ENCODE measurements around the gene SLC25A46. TPM values are rescaled to one million over a fixed set of nuclear protein-coding genes. Genes with fewer than 3 reads are reported as not detected.
A peak's percentile ranks its signal among the peaks of the same experiment; 100 is the strongest.
"Not testable (repeated sequence)": the region's sequence is repeated elsewhere in the genome, so short reads cannot be mapped to it uniquely, and the experiment has no call there.

SLC25A46 gene
- total and polyA plus RNA-seq, 2 donors = 29.6 to 114 TPM

DNA sequence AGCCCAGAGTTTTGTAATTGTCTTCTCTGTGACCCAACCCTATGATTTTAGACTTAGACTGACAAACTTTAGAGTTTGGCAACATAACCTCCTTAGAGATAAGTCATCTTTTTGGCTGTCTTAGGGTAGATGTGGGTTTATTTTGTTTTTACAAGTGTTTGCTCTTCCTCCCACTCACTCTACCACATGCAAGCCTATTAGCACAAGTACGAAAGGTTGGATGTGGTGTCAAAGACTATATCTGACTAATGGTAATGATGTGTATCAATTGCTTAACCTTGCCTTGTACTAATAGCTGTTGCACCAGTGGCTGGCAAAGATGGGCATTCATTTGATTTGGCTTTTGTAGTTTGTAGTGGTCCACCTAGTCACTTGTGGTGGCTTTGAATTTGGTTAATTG, 46.5 kb downstream of the SLC25A46 start:
- no peak overlapping the region for H3K4me3 ChIP-seq (ENCODE audit: low read depth, low read length)
- no peak for DNase-seq (ENCODE audit: extremely low spot score)
- no peaks in the 10 kb centered on the region for H3K4me1 ChIP-seq (ENCODE audit: insufficient read depth)
- no peak overlapping the region for H3K27ac ChIP-seq (ENCODE audit: low read depth)
- no peaks in the 10 kb centered on the region for H3K36me3 ChIP-seq (ENCODE audit: insufficient read depth)
- WGBS = 55% methylated on average over 1 of the region's 1 CpG

GRCh38 chr5:110788006-110788405, 49.2 kb downstream of the SLC25A46 start:
- not testable (repeated sequence) for H3K27ac ChIP-seq (ENCODE audit: low read depth); H3K4me1 ChIP-seq (ENCODE audit: insufficient read depth); H3K36me3 ChIP-seq (ENCODE audit: insufficient read depth); H3K4me3 ChIP-seq (ENCODE audit: low read depth, low read length); DNase-seq (ENCODE audit: extremely low spot score)
- 98% methylated on average over 3 of the region's 3 CpGs for WGBS

DNA sequence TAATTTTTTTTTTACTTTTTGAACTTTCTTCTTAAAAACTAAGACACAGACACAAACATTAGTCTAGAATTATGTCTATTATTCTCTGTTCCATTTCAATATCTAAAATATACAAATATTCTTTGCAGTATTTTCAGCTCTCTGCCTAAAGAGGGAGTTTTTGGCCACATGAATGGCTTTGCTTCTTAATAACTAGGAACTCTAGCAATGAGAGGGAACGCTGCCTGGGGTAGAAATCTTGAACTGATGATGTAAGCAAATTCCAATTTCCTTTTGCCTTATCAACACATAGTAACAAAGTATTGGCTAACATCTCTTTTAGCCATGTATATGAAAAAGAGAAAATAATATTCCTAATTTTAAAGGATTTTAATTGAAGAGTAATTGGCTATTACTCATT, 51.9 kb downstream of the SLC25A46 start:
- Histone ChIP-seq H3K4me1 (ENCODE audit: insufficient read depth) (no peaks in the 10 kb centered on the region), H3K4me3 (ENCODE audit: low read depth, low read length) (no peak overlapping the region), H3K27ac (ENCODE audit: low read depth) (no peak overlapping the region), H3K36me3 (ENCODE audit: insufficient read depth) (no peaks in the 10 kb centered on the region)
- no peak for DNase-seq (ENCODE audit: extremely low spot score)
- WGBS = 14% methylated on average over 1 of the region's 1 CpG

GRCh38 chr5:110802998-110803397, 64.2 kb downstream of the SLC25A46 start:
- DNase-seq (ENCODE audit: extremely low spot score) = no peak
- no peak overlapping the region for H3K27ac ChIP-seq (ENCODE audit: low read depth)
- H3K36me3 ChIP-seq (ENCODE audit: insufficient read depth) = no peaks in the 10 kb centered on the region
- no peaks in the 10 kb centered on the region for H3K4me1 ChIP-seq (ENCODE audit: insufficient read depth)
- H3K4me3 ChIP-seq (ENCODE audit: low read depth, low read length) = no peak overlapping the region
- 62% methylated on average over 1 of the region's 1 CpG for WGBS

- Histone ChIP-seq H3K4me3 (ENCODE audit: low read depth, low read length) (no peak overlapping the region), H3K4me1 (ENCODE audit: insufficient read depth) (no peaks in the 10 kb centered on the region), H3K36me3 (ENCODE audit: insufficient read depth) (no peaks in the 10 kb centered on the region), H3K27ac (ENCODE audit: low read depth) (no peak overlapping the region)
- DNase-seq (ENCODE audit: extremely low spot score) = no peak
- WGBS = 81% methylated on average over 1 of the region's 1 CpG
These were observed 64.9 kb downstream of the SLC25A46 start for GRCh38 chr5:110803467-110804326.

- WGBS = 36% methylated on average over 4 of the region's 4 CpGs
- H3K36me3 ChIP-seq (ENCODE audit: insufficient read depth) = no peaks in the 10 kb centered on the region
- no peak overlapping the region for H3K27ac ChIP-seq (ENCODE audit: low read depth)
- no peaks in the 10 kb centered on the region for H3K4me1 ChIP-seq (ENCODE audit: insufficient read depth)
- H3K4me3 ChIP-seq (ENCODE audit: low read depth, low read length) = no peak overlapping the region
- peak; percentile 15 for DNase-seq (ENCODE audit: extremely low spot score)
These were observed 68.4 kb downstream of the SLC25A46 start for GRCh38 chr5:110807169-110807568.

- no peak overlapping the region for H3K27ac ChIP-seq (ENCODE audit: low read depth)
- WGBS = 81% methylated on average over 1 of the region's 1 CpG
- no peaks in the 10 kb centered on the region for H3K36me3 ChIP-seq (ENCODE audit: insufficient read depth)
- H3K4me1 ChIP-seq (ENCODE audit: insufficient read depth) = no peaks in the 10 kb centered on the region
- DNase-seq (ENCODE audit: extremely low spot score) = no peak
- no peak overlapping the region for H3K4me3 ChIP-seq (ENCODE audit: low read depth, low read length)
These were observed 70.2 kb downstream of the SLC25A46 start for GRCh38 chr5:110809006-110809405.

Other genes starting within 250 kb of the SLC25A46 start
- gene TMEM232, start 12.3 kb upstream of the SLC25A46 start, total RNA-seq = 7.0 TPM
- gene TMEM232, start 12.3 kb upstream of the SLC25A46 start, polyA plus RNA-seq = 1.5 TPM